ENCODE data around the gene CAD. TPM values are rescaled to one million over a fixed set of nuclear protein-coding genes. Genes with fewer than 3 reads are reported as not detected.

Gene CAD
- total RNA-seq = 32.0 and 33.1 TPM in 2 replicates
- polyA plus RNA-seq = 11.9 and 21.5 TPM in 2 replicates
- 21.1 and 38.1 TPM in 2 replicates for polyA plus RNA-seq (2012)
- polyA minus RNA-seq (ENCODE audit: low replicate concordance) = 263 and 560 TPM in 2 replicates

- TF ChIP-seq CTCF (conservative IDR thresholded peaks at IDR 0.05 in 1 of 2, IDR thresholded peaks at IDR 0.05 in 1 of 2; ENCODE audit: low read depth in 1 of 2, low read length in 2 of 2) = peak in 1 of 2 donors; percentile 5
- TF ChIP-seq EZH2 (IDR thresholded peaks at IDR 0.05; ENCODE audit: low read length, missing control alignments) = no peak
- Histone ChIP-seq H3K79me2 (ENCODE audit: control insufficient read depth, insufficient read depth, low read length) (peaks cover 13% of the 10 kb centered on the region), H3K4me3 (replicated peaks in 1 of 4; ENCODE audit: control extremely low read depth in 1 of 4, insufficient read depth in 1 of 4, low read depth in 3 of 4, low read length in 4 of 4) (peak within 1 kb of the TSS; percentile 59 to 87 (median 74)), H2AFZ (ENCODE audit: low read length) (peak within 1 kb of the TSS; percentile 91), H3K36me3 (ENCODE audit: control insufficient read depth, insufficient read depth, low read length) (peaks cover 8% of the 10 kb centered on the region), H4K20me1 (ENCODE audit: control insufficient read depth, extremely low read depth, insufficient read depth, low read length) (no peaks in the 10 kb centered on the region), H3K27ac (ENCODE audit: insufficient read depth, low read length) (peak within 1 kb of the TSS; percentile 89), H3K4me1 (ENCODE audit: control insufficient read depth, extremely low read depth, insufficient read depth, low read length) (peaks cover 10% of the 10 kb centered on the region), H3K9ac (ENCODE audit: insufficient read depth, low read length) (peak within 1 kb of the TSS; percentile 79), H3K4me2 (ENCODE audit: extremely low read depth, insufficient read depth, low read length) (peak within 1 kb of the TSS; percentile 95), H3K27me3 (ENCODE audit: control insufficient read depth, insufficient read depth, low read length) (no peaks in the 10 kb centered on the region), H3K9me3 (ENCODE audit: control insufficient read depth, insufficient read depth, low read depth, low read length) (no peaks in the 10 kb centered on the region)
- DNase-seq (ENCODE audit: low read depth in 2 of 2) = peak; percentile 80 to 85
Observed at GRCh38 chr2:27217173-27218121, at the start of gene CAD. Gene CAD (plus strand): TSS chr2:27217369. CDS start chr2:27217552, 183 bp downstream.

- Histone ChIP-seq H3K36me3 (ENCODE audit: control insufficient read depth, insufficient read depth, low read length) (no peaks in the 10 kb centered on the region), H4K20me1 (ENCODE audit: control insufficient read depth, extremely low read depth, insufficient read depth, low read length) (no peaks in the 10 kb centered on the region), H3K4me3 (replicated peaks in 1 of 4; ENCODE audit: control extremely low read depth in 1 of 4, insufficient read depth in 1 of 4, low read depth in 3 of 4, low read length in 4 of 4) (no peak overlapping the region), H3K79me2 (ENCODE audit: control insufficient read depth, insufficient read depth, low read length) (no peaks in the 10 kb centered on the region), H3K4me1 (ENCODE audit: control insufficient read depth, extremely low read depth, insufficient read depth, low read length) (no peaks in the 10 kb centered on the region), H3K9me3 (ENCODE audit: control insufficient read depth, insufficient read depth, low read depth, low read length) (no peaks in the 10 kb centered on the region), H3K27ac (ENCODE audit: insufficient read depth, low read length) (no peak overlapping the region), H3K27me3 (ENCODE audit: control insufficient read depth, insufficient read depth, low read length) (peaks cover 14% of the 10 kb centered on the region), H2AFZ (ENCODE audit: low read length) (no peak overlapping the region), H3K4me2 (ENCODE audit: extremely low read depth, insufficient read depth, low read length) (no peak overlapping the region), H3K9ac (ENCODE audit: insufficient read depth, low read length) (no peak overlapping the region)
- TF ChIP-seq CTCF (conservative IDR thresholded peaks at IDR 0.05 in 1 of 2, IDR thresholded peaks at IDR 0.05 in 1 of 2; ENCODE audit: low read depth in 1 of 2, low read length in 2 of 2) = no peak
- no peak for TF ChIP-seq EZH2 (IDR thresholded peaks at IDR 0.05; ENCODE audit: low read length, missing control alignments)
- DNase-seq (ENCODE audit: low read depth in 2 of 2) = peak in 1 of 2 donors; percentile 22
Observed at GRCh38 chr2:27170581-27171337, 46.4 kb upstream of the CAD start.

- Histone ChIP-seq H4K20me1 (ENCODE audit: control insufficient read depth, extremely low read depth, insufficient read depth, low read length) (no peaks in the 10 kb centered on the region), H3K4me1 (ENCODE audit: control insufficient read depth, extremely low read depth, insufficient read depth, low read length) (no peaks in the 10 kb centered on the region), H3K9me3 (ENCODE audit: control insufficient read depth, insufficient read depth, low read depth, low read length) (no peaks in the 10 kb centered on the region), H2AFZ (ENCODE audit: low read length) (no peak overlapping the region), H3K36me3 (ENCODE audit: control insufficient read depth, insufficient read depth, low read length) (no peaks in the 10 kb centered on the region), H3K4me3 (replicated peaks in 1 of 4; ENCODE audit: control extremely low read depth in 1 of 4, insufficient read depth in 1 of 4, low read depth in 3 of 4, low read length in 4 of 4) (no peak overlapping the region), H3K79me2 (ENCODE audit: control insufficient read depth, insufficient read depth, low read length) (no peaks in the 10 kb centered on the region), H3K9ac (ENCODE audit: insufficient read depth, low read length) (no peak overlapping the region), H3K27me3 (ENCODE audit: control insufficient read depth, insufficient read depth, low read length) (peaks cover 14% of the 10 kb centered on the region), H3K4me2 (ENCODE audit: extremely low read depth, insufficient read depth, low read length) (no peak overlapping the region), H3K27ac (ENCODE audit: insufficient read depth, low read length) (no peak overlapping the region)
- no peak for DNase-seq (ENCODE audit: low read depth in 2 of 2)
- TF ChIP-seq CTCF (conservative IDR thresholded peaks at IDR 0.05 in 1 of 2, IDR thresholded peaks at IDR 0.05 in 1 of 2; ENCODE audit: low read depth in 1 of 2, low read length in 2 of 2) = no peak
- no peak for TF ChIP-seq EZH2 (IDR thresholded peaks at IDR 0.05; ENCODE audit: low read length, missing control alignments)
Observed at GRCh38 chr2:27171351-27171848, 45.8 kb upstream of the CAD start.
